ENCODE measurements around the gene ZNF608.

ZNF608 gene

DNA sequence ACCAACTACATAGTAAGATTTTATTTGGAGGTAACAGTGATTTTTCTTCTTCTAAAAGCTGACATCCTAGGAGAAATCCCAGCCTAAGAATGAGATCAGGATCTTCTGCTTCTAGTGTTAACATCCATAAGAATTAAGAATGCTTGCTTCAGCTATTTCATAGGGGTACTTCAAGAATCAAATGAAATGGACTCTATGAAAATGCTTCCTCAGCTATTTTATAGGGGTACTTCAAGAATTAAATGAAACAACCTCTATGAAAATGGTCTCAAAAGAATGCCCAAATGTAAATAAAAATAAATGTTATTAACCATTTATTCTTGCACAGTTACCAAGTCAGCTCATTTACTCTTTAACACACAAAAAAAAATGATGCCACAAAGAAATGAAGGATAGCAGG is 31.5 kb downstream of the ZNF608 start:
- DNase-seq = no peak

GRCh38 chr5:124713595-124713994 is 32.8 kb downstream of the ZNF608 start:
- DNase-seq = no peak

- DNase-seq = no peak
Measured at GRCh38 chr5:124712731-124713305, 33.6 kb downstream of the ZNF608 start.

- peak in 1 of 2 donors; percentile 33 for DNase-seq
Measured at GRCh38 chr5:124708086-124708485, 38.4 kb downstream of the ZNF608 start.

DNA sequence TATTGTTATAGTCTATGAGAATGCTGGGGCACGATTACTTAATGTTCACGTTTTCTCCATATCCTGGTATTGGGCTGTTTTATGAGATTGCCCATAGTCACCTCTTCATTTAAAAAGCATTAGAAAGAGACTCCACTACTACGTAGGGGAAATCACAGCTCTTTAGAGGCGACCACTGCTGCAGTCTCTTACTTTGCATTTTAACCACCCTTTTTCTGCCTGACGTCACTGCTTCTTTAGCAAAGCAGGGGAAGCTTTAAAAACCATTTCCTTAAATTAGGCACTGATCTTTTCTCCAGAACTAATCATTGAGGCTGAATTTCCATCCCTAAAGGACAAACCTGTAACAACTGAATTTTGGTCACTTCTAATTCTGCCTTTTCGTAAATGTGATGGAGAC is 38.9 kb downstream of the ZNF608 start:
- DNase-seq = no peak

GRCh38 chr5:124706729-124707361 is 39.6 kb downstream of the ZNF608 start:
- DNase-seq = no peak

DNA sequence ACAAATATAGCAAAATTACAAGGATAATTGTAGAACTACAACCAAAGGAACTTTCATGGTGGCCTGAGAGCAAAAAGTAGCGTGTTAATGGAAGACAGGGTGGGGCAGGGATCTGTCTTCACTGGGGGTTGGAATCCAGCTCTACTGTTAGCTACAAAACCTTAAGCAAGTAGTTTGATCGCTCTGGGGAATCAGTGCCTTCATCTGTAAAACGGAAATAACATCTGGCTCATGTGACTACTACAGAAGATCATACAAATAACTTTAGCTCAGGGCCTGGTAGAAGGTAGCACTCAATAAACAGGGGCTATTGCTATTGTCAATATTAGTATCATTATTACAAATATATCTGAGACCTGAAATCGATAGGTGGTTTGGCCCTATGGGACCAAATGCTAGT is 40.4 kb downstream of the ZNF608 start:
- no peak for DNase-seq

- no peak for DNase-seq
Measured at GRCh38 chr5:124705577-124705976, 40.9 kb downstream of the ZNF608 start.

- DNase-seq = no peak
Measured at GRCh38 chr5:124704594-124705284, 41.7 kb downstream of the ZNF608 start.

DNA sequence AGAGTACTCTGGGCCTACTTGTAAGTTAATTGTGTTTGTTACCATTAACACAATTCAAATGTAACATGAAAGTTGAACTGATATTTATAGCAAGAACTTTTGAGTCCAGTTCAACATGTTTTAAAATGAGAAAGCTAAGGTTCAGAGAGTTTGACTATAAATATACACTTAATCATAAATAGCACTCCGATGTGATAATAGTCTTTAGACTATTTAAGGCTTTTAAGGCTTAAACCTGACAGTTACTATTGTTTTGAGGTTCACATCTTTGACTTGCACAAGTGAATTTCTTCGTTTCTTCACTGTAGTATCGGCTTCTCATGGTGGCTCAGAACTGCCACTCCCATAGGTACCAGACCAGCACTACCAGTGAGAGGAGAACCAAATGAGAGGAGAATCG is 42.4 kb downstream of the ZNF608 start:
- DNase-seq = no peak

GRCh38 chr5:124702525-124702924 is 43.9 kb downstream of the ZNF608 start:
- DNase-seq = peak; percentile 45 to 70

DNA sequence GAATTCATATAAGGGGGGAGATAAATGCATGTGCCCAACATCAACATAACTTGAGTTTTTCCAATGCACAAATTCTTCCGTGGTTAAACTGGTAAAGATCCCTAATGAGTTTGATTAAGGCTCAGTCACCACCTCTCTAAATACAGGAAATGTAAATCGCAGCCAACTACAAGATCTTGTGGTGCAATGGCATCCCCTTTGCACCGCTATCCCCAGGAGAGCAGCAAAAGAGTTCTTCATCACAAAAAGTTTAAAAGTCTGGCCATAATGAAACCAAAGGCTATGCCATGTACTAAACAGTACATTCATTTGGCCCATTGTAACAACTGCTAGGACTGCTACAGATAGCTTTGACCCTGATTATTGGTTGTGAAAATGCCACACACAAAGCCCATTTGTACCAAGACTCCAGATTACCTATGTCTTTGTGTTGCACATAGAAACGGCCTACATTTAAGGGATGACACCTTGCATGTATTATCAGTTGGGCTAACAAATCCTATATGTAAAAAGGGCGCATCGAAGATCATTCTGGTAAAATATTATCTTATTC is 44.5 kb downstream of the ZNF608 start:
- DNase-seq = no peak

GRCh38 chr5:124701016-124701415 is 45.4 kb downstream of the ZNF608 start:
- DNase-seq = no peak

- DNase-seq = no peak
Measured at GRCh38 chr5:124700333-124700732, 46.1 kb downstream of the ZNF608 start.

DNA sequence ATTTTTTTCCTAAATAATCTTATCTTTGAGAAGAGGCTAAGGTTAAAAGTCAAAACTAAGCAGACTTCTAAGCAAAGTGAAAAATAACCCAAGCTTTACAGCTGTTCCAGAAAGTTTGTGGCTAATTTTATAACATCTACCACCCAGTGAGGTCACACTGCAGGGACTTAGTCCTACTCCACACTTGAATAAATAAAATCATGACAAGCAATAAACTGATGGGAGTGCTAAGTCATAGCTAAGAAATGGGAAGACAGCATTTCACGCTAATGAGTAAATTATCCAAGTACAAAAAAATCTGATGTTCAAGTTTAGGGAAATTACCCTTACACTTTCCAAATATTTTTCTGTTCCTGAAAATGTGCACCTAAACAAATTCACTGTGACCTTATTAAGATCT is 47.7 kb downstream of the ZNF608 start:
- DNase-seq = no peak

GRCh38 chr5:124697933-124698591 is 48.4 kb downstream of the ZNF608 start:
- no peak for DNase-seq

DNA sequence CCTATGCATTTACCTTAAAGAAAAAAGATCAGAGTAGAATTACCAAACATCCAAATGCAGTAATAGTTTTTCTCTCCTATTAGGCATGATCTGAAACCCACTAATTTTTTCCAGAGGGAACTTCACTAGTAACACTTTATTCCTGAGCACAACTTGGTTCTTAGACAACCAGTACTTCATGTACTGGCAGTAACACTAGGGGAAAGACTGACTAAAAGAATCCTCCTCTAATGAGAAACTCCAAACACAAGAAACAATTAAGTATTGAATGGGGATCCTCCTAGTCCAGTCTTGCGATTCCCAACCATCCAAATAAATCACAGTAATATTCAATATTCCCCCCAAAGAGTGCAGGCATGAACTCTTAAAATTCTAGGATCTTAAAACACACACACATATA is 48.9 kb downstream of the ZNF608 start:
- DNase-seq = no peak

GRCh38 chr5:124696898-124697297 is 49.5 kb downstream of the ZNF608 start:
- no peak for DNase-seq
